GM21526 (cell line): ENCODE data around the gene WDR36.
"Not testable (repeated sequence)": the region's sequence is repeated elsewhere in the genome, so short reads cannot be mapped to it uniquely, and the experiment has no call there.

Source experiments
- ATAC-seq: cut with Tn5 transposase; IDR thresholded peaks from one replicate; pipeline ENCODE4 v1.9.1; 2021; ENCODE audit warnings: moderate library complexity; ENCODE audit not compliant: unreplicated experiment, low FRiP score

Gene WDR36

GRCh38 chr5:111134864-111135263, 42.7 kb downstream of the WDR36 start:
- ATAC-seq: no peak

GRCh38 chr5:111135363-111135762, 43.2 kb downstream of the WDR36 start:
- ATAC-seq: no peak

- ATAC-seq: no peak
These were observed 43.8 kb downstream of the WDR36 start for GRCh38 chr5:111135946-111136345.

GRCh38 chr5:111138096-111138495, 45.9 kb downstream of the WDR36 start:
- ATAC-seq: no peak

- not testable (repeated sequence) for ATAC-seq
These were observed 49.3 kb downstream of the WDR36 start for GRCh38 chr5:111141471-111141870.

GRCh38 chr5:111142932-111143331, 50.8 kb downstream of the WDR36 start:
- no peak for ATAC-seq

- peak; percentile 26 for ATAC-seq
These were observed 51.8 kb downstream of the WDR36 start for GRCh38 chr5:111143910-111144309.

GRCh38 chr5:111144352-111144930, 52.3 kb downstream of the WDR36 start:
- ATAC-seq: peak; percentile 93

- no peak for ATAC-seq
These were observed 53.9 kb downstream of the WDR36 start for GRCh38 chr5:111146053-111146452.

GRCh38 chr5:111147502-111147901, 55.4 kb downstream of the WDR36 start:
- no peak for ATAC-seq

GRCh38 chr5:111151998-111152397, 59.9 kb downstream of the WDR36 start:
- no peak for ATAC-seq

GRCh38 chr5:111153483-111153882, 61.3 kb downstream of the WDR36 start:
- ATAC-seq: no peak

- no peak for ATAC-seq
These were observed 61.8 kb downstream of the WDR36 start for GRCh38 chr5:111153945-111154344.

GRCh38 chr5:111158105-111158744, 66.1 kb downstream of the WDR36 start:
- ATAC-seq: peak; percentile 82

- no peak for ATAC-seq
These were observed 67.7 kb downstream of the WDR36 start for GRCh38 chr5:111159845-111160244.

GRCh38 chr5:111163000-111163399, 70.9 kb downstream of the WDR36 start:
- no peak for ATAC-seq

GRCh38 chr5:111165058-111165457, 72.9 kb downstream of the WDR36 start:
- ATAC-seq: no peak

- ATAC-seq: no peak
These were observed 75.4 kb downstream of the WDR36 start for GRCh38 chr5:111167551-111167950.

- ATAC-seq: no peak
These were observed 76.5 kb downstream of the WDR36 start for GRCh38 chr5:111168608-111169007.

GRCh38 chr5:111169269-111169668, 77.1 kb downstream of the WDR36 start:
- no peak for ATAC-seq

GRCh38 chr5:111170279-111170678, 78.1 kb downstream of the WDR36 start:
- no peak for ATAC-seq

- no peak for ATAC-seq
These were observed 80.4 kb downstream of the WDR36 start for GRCh38 chr5:111172504-111172903.
